PC-3 (cell line): ENCODE results near the gene NT5DC3. TPM values are rescaled to one million over a fixed set of nuclear protein-coding genes. Genes with fewer than 3 reads are reported as not detected.

Source experiments
- ATAC-seq: fragments of 200-7000 bp; cut with Tn5 transposase; 2 replicates; pipeline ENCODE4 v1.9.1; 2020; ENCODE audit warnings: mild to moderate bottlenecking, moderate library complexity
- BruUV-seq: library from RNA; stranded (reverse); fragments of 400-500 nt; replicated peaks from 2 replicates; lab custom pipeline; 2021; lab: Mats Ljungman, UMichigan
- CTCF ChIA-PET: fragments of 300-600 bp; sonication (Branson Sonifier 250); formaldehyde crosslinking; loops from one replicate; lab custom pipeline; 2022; ENCODE audit warnings: antibody characterized with exemption; lab: Charles Lee
- POLR2A ChIA-PET: fragments of 300-600 bp; sonication (Branson Sonifier 250); formaldehyde crosslinking; loops from one replicate; lab custom pipeline; 2022; ENCODE audit warnings: antibody characterized with exemption; ENCODE audit not compliant: unreplicated experiment; lab: Charles Lee
- DNase-seq: peaks from one replicate; pipeline ENCODE4 v3.0.0-alpha.2; 2015
- H2AFZ ChIP-seq: fragments of 300-600 bp; sonication (generic); 2 replicates; pipeline ENCODE4 v1.6.0; 2016; ENCODE audit warnings: antibody characterized with exemption, low read length
- H3F3A ChIP-seq: fragments of 300-600 bp; sonication (generic); one replicate; pipeline ENCODE4 v1.6.0; 2017; ENCODE audit warnings: antibody characterized with exemption, low read length, control low read depth, mild to moderate bottlenecking; ENCODE audit not compliant: unreplicated experiment
- H3K27ac ChIP-seq: fragments of 300-600 bp; sonication (generic); 2 replicates; pipeline ENCODE4 v1.5.1; 2016; ENCODE audit warnings: mild to moderate bottlenecking, low read length
- H3K27me3 ChIP-seq: fragments of 300-600 bp; sonication (generic); 2 replicates; pipeline ENCODE4 v1.6.1; 2016; ENCODE audit warnings: low read length, mixed read lengths
- H3K36me3 ChIP-seq: fragments of 300-600 bp; sonication (generic); 2 replicates; pipeline ENCODE4 v1.6.1; 2016; ENCODE audit warnings: low read depth, mixed run types, low read length, mixed read lengths
- H3K4me1 ChIP-seq: fragments of 300-600 bp; sonication (generic); 2 replicates; pipeline ENCODE4 v1.5.1; 2016; ENCODE audit warnings: low read length; ENCODE audit not compliant: insufficient read depth
- H3K4me2 ChIP-seq: fragments of 300-600 bp; sonication (generic); 2 replicates; pipeline ENCODE4 v1.6.0; 2016; ENCODE audit warnings: low read length
- H3K4me3 ChIP-seq: fragments of 300-600 bp; sonication (generic); 2 replicates; pipeline ENCODE4 v1.5.1; 2016; ENCODE audit warnings: mild to moderate bottlenecking, low read length, mixed read lengths
- H3K79me2 ChIP-seq: fragments of 300-600 bp; sonication (generic); 2 replicates; pipeline ENCODE4 v1.6.1; 2017; ENCODE audit warnings: low read length, mixed read lengths
- H3K9ac ChIP-seq: fragments of 300-600 bp; sonication (generic); 2 replicates; pipeline ENCODE4 v1.6.0; 2016; ENCODE audit warnings: mild to moderate bottlenecking, low read length
- H3K9me2 ChIP-seq: fragments of 300-600 bp; sonication (generic); replicated peaks from 2 replicates; pipeline ENCODE4 v1.6.1; 2016; ENCODE audit warnings: mixed run types, low read length, mixed read lengths
- H3K9me3 ChIP-seq: fragments of 300-600 bp; sonication (generic); 2 replicates; pipeline ENCODE4 v1.6.1; 2016; ENCODE audit warnings: low read length, mixed read lengths
- H4K20me1 ChIP-seq: fragments of 300-600 bp; sonication (generic); 2 replicates; pipeline ENCODE4 v1.6.1; 2016; ENCODE audit warnings: low read length, mixed read lengths
- CTCF ChIP-seq: fragments of 300-600 bp; sonication (generic); conservative IDR thresholded peaks from 2 replicates; pipeline ENCODE4 v1.5.1; 2017; ENCODE audit warnings: antibody characterized with exemption, low read depth, mild to moderate bottlenecking, low read length
- EZH2 ChIP-seq: fragments of 300-600 bp; sonication (generic); IDR thresholded peaks from one replicate; pipeline ENCODE4 v1.6.1; 2017; ENCODE audit warnings: antibody characterized with exemption, mild to moderate bottlenecking, low read length; ENCODE audit not compliant: unreplicated experiment
- EZH2phosphoT487 ChIP-seq: fragments of 300-600 bp; sonication (generic); IDR thresholded peaks from 2 replicates; pipeline ENCODE4 v1.6.1; 2018; ENCODE audit warnings: mild to moderate bottlenecking, antibody characterized with exemption, low read length, borderline replicate concordance
- intact Hi-C: fragments of 100-400 bp; cut with micrococcal nuclease; formaldehyde crosslinking; loops from 2 replicates; pipeline ENCODE4 v1.9.0; 2023
- total RNA-seq: library from RNA; depleted of rRNA; stranded (reverse); fragments of >200 nt; gene quantifications from 2 replicates; pipeline ENCODE4 v1.2.3, GENCODE V29; 2014

Gene NT5DC3
- total RNA-seq, 1 experiment from 2014 or later, result 15.7 TPM

GRCh38 chr12:103855896-103856657 lies 15.0 kb upstream of the NT5DC3 start:
- ChIA-PET POLR2A (no interaction called here), CTCF (interaction anchor here (0.7 kb wide), 1 partner anchor 71 kb away, joined by 3 read pairs; no protein-coding TSS in a partner anchor)
- intact Hi-C loops, result loop anchor here (5.0 kb wide), 1 partner anchor 229 kb away; no protein-coding TSS in a partner anchor
- Histone ChIP-seq H3K4me2 (no peak overlapping the region), H3K27me3 (no peaks in the 10 kb centered on the region), H3F3A (peaks cover 10% of the 10 kb centered on the region), H4K20me1 (no peaks in the 10 kb centered on the region), H3K4me3 (no peak overlapping the region), H3K79me2 (no peaks in the 10 kb centered on the region), H3K27ac (no peak overlapping the region), H3K9me3 (no peaks in the 10 kb centered on the region), H2AFZ (no peak overlapping the region), H3K4me1 (peaks cover 54% of the 10 kb centered on the region), H3K9me2 (no peaks in the 10 kb centered on the region), H3K9ac (no peak overlapping the region), H3K36me3 (no peaks in the 10 kb centered on the region)
- ATAC-seq, result no peak
- no peak for TF ChIP-seq CTCF
- TF ChIP-seq EZH2phosphoT487, result no peak
- TF ChIP-seq EZH2, result no peak
- BruUV-seq, result no TSS peak
- no peak for DNase-seq

GRCh38 chr12:103855036-103855712 lies 14.1 kb upstream of the NT5DC3 start:
- peaks cover 9% of the 10 kb centered on the region for H3F3A ChIP-seq
- H3K36me3 ChIP-seq, result no peaks in the 10 kb centered on the region
- BruUV-seq, result no TSS peak
- peak overlapping the region; percentile 20; the same call in 1 of the 2 replicates for H2AFZ ChIP-seq
- peaks cover 52% of the 10 kb centered on the region for H3K4me1 ChIP-seq
- no peaks in the 10 kb centered on the region for H3K79me2 ChIP-seq
- no peaks in the 10 kb centered on the region for H3K9me3 ChIP-seq
- H3K27me3 ChIP-seq, result no peaks in the 10 kb centered on the region
- no peaks in the 10 kb centered on the region for H3K9me2 ChIP-seq
- no peak overlapping the region for H3K27ac ChIP-seq
- ChIA-PET CTCF (no interaction called here), POLR2A (no interaction called here)
- H3K4me3 ChIP-seq, result no peak overlapping the region
- peak overlapping the region; percentile 10; the same call in 1 of the 2 replicates for H3K4me2 ChIP-seq
- no peak for TF ChIP-seq EZH2
- no peak for TF ChIP-seq CTCF
- TF ChIP-seq EZH2phosphoT487, result no peak
- DNase-seq, result peak; percentile 46
- no peak for ATAC-seq
- H3K9ac ChIP-seq, result no peak overlapping the region
- no peaks in the 10 kb centered on the region for H4K20me1 ChIP-seq
- intact Hi-C loops, result loop anchor here (5.0 kb wide), 1 partner anchor 228 kb away; no protein-coding TSS in a partner anchor
